ENCODE measurements around the gene TIMM44.

The TIMM44 gene

DNA sequence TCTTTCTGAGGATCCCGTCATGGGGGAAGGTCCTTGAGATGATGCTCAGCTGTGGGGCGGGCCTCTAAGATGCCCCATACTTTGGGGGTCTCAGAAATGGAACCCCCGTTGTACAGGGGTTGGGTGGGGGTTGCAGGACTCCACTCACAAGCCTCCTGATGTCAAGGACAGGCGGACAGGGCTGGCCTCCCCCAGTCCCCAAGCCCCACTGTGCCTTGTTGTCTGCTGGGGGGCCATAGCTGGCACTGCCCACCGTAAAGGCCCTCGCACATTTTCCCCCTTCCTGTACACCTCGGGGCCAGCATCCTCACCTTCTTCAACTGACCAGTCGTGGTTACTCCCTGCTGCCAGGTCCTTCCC, 20.6 kb downstream of the TIMM44 start:
- Histone ChIP-seq H3K27me3 (peaks cover 10% of the 10 kb centered on the region), H3K36me3 (no peaks in the 10 kb centered on the region; the same call in 1 of the 2 replicates), H3K4me1 (peaks cover 20% of the 10 kb centered on the region), H3K9me3 (no peaks in the 10 kb centered on the region), H3K4me3 (ENCODE audit: low read depth, low read length) (no peak overlapping the region)
- TF ChIP-seq, protein P1, sequence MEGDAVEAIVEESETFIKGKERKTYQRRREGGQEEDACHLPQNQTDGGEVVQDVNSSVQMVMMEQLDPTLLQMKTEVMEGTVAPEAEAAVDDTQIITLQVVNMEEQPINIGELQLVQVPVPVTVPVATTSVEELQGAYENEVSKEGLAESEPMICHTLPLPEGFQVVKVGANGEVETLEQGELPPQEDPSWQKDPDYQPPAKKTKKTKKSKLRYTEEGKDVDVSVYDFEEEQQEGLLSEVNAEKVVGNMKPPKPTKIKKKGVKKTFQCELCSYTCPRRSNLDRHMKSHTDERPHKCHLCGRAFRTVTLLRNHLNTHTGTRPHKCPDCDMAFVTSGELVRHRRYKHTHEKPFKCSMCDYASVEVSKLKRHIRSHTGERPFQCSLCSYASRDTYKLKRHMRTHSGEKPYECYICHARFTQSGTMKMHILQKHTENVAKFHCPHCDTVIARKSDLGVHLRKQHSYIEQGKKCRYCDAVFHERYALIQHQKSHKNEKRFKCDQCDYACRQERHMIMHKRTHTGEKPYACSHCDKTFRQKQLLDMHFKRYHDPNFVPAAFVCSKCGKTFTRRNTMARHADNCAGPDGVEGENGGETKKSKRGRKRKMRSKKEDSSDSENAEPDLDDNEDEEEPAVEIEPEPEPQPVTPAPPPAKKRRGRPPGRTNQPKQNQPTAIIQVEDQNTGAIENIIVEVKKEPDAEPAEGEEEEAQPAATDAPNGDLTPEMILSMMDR (IDR thresholded peaks at IDR 0.05; ENCODE audit: low read depth, low read length): no peak
- DNase-seq: no peak

- Histone ChIP-seq H3K4me3 (ENCODE audit: low read depth, low read length) (no peak overlapping the region), H3K9me3 (no peaks in the 10 kb centered on the region), H3K4me1 (peaks cover 14% of the 10 kb centered on the region), H3K27me3 (peaks cover 17% of the 10 kb centered on the region), H3K36me3 (no peaks in the 10 kb centered on the region; the same call in 1 of the 2 replicates)
- TF ChIP-seq, protein P1 (IDR thresholded peaks at IDR 0.05; ENCODE audit: low read depth, low read length): no peak
- DNase-seq: no peak
Measured at GRCh38 chr19:7921967-7922835, 21.3 kb downstream of the TIMM44 start.

DNA sequence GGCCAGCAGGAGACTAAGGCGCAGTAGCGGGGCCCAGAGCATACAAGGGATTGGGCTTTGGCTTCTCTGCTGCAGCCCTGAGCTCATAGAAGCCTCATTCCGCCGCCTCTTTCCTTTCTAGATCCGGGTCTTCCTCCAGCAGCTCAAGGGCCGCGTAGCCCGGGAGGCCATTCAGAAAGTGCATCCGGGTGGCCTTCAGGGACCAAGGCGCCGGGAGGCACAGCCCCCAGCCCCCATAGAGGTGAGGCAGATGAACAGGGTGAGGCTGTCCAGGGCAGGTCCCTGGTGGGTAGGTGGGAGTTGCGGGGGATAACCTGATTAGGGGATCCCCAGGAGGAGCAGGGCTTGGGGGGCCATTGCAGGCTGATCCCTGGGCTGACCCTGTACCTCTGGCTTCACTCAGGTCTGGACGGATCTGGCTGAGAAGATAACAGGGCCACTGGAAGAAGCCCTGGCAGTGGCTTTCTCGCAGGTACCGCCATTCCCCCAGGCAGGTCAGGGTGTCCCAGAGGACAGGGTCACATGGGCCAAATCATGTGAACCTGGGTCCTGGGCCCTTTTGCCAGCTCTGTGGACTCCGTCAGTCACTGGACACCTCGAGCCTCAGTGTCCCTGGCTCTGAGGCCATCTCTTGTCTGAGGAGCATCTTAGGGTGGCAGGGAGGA, 22.0 kb downstream of the TIMM44 start:
- no peaks in the 10 kb centered on the region; the same call in 1 of the 2 replicates for H3K36me3 ChIP-seq
- peak overlapping the region; percentile 24 for H3K4me3 ChIP-seq (ENCODE audit: low read depth, low read length)
- no peaks in the 10 kb centered on the region for H3K9me3 ChIP-seq
- peaks cover 24% of the 10 kb centered on the region for H3K27me3 ChIP-seq
- peaks cover 6% of the 10 kb centered on the region for H3K4me1 ChIP-seq
- TF ChIP-seq, protein P1 (IDR thresholded peaks at IDR 0.05; ENCODE audit: low read depth, low read length): no peak
- no peak for DNase-seq

DNA sequence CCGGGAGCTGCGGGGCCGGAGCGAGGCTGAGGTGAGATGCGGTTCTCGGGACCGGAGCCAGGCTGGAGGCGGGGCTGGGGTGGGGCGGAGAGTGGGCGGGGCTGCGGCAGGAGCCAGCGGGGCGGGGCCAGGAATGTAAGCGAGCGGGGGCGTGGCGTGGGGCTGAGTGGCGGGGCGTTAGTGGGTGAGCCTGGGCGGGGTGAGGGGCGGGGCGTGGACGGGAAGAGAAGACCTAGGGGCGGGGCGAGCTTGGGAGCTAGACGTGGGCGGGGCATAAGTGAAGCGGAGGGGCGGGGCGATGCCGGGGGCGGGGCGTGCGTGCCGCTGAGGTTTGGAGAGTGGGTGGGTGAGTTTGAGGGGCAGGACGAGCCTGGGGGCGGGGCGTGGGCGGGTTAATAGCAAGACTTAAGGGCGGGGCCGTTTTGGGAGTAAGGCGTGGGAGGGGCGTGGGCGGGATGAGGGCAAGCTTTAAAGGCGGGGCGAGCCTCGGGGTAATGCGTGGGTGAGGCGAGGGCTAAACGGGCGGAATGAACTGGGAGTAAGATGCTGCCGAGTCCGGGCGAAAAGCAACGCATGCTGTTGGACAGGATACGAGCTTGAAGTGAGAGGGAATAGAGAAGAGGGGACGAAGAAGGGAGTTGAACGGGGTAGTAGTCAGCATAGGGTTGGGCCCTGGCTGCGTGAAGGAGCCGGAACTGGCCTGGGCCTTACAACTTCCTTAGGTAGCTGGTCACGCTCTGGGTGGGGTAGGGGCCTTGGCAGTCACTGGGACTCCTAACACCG, 22.8 kb downstream of the TIMM44 start:
- Histone ChIP-seq H3K36me3 (no peaks in the 10 kb centered on the region; the same call in 1 of the 2 replicates), H3K4me1 (0 out of 2 replicates have a peak, but pooled peaks cover 3% of the 10 kb centered on the region), H3K27me3 (peaks cover 31% of the 10 kb centered on the region), H3K9me3 (no peaks in the 10 kb centered on the region), H3K4me3 (ENCODE audit: low read depth, low read length) (peak overlapping the region; percentile 65)
- TF ChIP-seq, protein P1 (IDR thresholded peaks at IDR 0.05; ENCODE audit: low read depth, low read length): no peak
- DNase-seq: peak; percentile 100

DNA sequence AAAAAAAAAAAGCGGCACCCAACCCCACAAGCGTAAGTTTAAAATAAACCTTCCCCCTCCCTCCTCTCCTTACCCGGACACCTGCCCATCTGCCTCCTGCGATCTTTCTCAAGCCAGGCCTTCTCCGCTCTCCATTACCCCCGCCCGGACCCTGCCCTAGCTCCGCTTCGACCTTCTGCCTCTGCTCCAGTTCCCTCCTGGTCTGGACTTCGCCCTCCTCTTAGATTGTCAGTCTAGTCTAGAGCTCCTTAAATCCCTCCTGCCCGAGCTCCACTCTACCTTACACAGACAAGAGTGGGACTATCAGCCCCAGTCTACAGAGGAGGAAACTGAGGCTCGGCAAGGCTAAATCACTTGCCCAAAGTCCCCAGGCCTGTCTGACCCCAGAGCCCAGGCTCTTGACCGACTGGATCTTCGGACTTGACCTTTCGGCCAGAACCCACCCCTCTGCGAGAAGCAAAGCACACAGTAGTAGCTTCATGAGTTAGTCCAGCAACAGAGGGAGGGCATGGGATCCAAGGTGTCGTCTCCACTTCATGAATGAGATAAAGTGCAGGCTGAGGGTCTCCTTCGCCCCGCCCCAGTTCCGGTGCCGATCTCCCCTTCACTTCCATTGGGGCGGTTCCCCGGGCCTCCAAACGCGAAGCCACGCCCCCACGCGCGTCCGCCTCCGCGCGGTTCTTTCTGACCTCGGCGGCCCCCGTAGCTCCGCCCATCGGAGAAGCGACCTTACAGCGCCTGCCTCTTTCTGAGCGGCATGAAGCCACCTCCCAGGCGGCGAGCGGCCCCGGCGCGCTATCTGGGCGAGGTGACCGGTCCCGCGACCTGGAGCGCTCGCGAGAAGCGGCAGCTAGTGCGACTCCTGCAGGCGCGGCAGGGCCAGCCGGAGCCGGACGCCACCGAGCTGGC, 23.6 kb downstream of the TIMM44 start, which contains the start of gene SNAPC2:
Gene SNAPC2, plus strand, starts transcription at position 729 of the 909 bp plus-strand sequence. Its CDS starts 29 bp downstream, at position 758.
- TF ChIP-seq, protein P1 (IDR thresholded peaks at IDR 0.05; ENCODE audit: low read depth, low read length): no peak
- H3K4me1 ChIP-seq: 0 out of 2 replicates have a peak, but pooled peaks cover 3% of the 10 kb centered on the region
- peak; percentile 98 for DNase-seq

More for the DNA sequence above, 23.6 kb downstream of the TIMM44 start, which contains the start of gene SNAPC2:
- H3K27me3 ChIP-seq: peaks cover 40% of the 10 kb centered on the region
- no peaks in the 10 kb centered on the region for H3K9me3 ChIP-seq
- no peaks in the 10 kb centered on the region; the same call in 1 of the 2 replicates for H3K36me3 ChIP-seq
- H3K4me3 ChIP-seq (ENCODE audit: low read depth, low read length): peak within 1 kb of the TSS; percentile 65
